ENCODE results near the gene SCGB3A2. TPM values are rescaled to one million over a fixed set of nuclear protein-coding genes. Genes with fewer than 3 reads are reported as not detected.

The SCGB3A2 gene, protein sequence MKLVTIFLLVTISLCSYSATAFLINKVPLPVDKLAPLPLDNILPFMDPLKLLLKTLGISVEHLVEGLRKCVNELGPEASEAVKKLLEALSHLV
- total RNA-seq = 0.85 TPM in 1 of 2 replicates, not detected in the other

DNA sequence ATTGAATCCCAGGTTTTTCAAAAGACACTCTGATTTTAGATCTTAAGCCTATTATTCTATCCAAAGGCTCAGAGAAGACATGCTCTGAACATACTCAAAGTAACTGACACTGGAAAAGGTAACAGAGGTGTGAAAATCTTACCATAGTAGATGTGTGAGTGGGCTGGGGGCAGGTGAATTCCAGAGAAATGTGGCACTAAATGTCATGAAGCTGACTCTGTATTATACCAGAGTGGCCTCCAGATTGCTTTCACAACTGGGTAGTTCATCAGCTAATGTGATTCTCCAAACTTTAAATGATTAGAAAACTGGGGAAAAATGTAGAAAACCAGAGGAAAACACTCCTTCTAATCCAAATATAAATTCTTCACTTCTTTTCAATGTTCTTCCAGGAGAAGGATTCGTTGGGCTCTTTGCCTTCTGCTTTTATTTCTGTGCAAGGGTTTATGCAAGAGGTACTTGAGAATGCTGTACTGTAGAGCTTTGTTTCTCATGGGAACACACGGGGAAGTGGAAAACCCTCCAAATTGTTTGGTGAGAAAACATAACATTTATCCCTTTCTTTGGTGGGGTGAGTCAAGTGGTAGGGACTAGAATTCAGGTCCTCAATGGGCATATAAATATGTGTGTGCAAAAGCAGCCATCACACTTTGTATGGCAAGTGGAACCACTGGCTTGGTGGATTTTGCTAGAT lies at the start of gene SCGB3A2:
TSS of gene SCGB3A2 (plus strand) at position 646 of the 694 bp plus-strand sequence. CDS start 93 bp downstream, outside the sequence.

DNA sequence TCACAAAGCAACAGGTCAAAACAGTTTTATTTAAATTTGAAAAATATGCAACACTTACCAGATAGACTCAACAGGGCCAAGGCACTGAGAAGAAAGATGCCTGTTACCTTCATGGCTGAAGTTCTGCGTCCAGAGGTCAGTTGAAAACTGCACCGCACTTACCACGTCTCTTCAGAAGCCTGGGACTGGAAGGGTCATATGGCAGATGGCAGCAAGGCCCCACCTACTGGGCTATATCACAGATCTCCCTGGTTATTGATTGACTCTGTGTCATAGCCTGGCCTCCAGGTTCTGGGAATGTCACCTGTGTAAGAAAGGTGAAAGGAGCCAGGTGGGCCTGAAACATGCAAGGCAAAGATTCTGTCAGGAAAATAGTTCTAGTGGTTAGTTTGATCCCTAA lies 47.0 kb upstream of the SCGB3A2 start, which contains the start of gene SPINK1:
TSS of gene SPINK1 (minus strand) at position 207 of the 400 bp plus-strand sequence. CDS start at position 113, 94 bp downstream.

DNA sequence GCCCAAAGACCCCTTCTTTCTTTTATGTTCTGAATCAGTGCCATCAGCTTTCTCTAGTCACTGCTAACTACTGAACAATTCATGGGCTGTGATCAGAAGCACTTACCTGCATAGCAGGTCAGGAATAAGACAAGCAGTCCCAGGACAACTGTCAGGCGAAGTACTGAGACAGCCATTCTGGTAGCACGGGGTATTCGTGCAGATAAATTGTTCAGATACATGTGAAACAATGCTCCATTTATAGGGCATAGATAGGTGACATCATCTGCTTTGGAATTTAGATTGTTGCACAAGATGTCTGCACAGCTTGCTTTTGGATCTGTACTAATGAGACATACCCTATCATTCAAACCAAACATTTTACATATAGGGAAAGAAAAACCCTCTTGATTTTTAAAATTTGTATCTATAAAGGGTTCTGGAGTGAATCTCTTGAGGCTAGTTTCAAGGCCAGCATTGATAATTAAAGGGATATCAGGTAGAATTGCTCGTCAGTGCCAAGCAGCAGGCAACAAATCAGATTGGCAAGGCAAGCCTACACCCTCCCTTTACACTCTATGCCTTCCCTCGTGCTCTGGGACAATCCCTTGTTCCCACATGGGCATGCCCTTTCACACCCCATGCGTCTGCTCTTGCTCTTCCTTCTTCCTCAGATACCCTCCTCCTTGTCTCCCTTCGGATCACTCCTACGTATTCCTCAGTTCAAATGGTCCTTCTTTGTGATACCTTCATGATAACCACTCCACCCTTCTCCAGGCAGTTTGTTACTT lies 28.0 kb downstream of the SCGB3A2 start, which contains the start of gene C5orf46:
TSS of gene C5orf46 (minus strand) at position 213 of the 770 bp plus-strand sequence. CDS start at position 176, 37 bp downstream.

Other genes starting within 250 kb of the SCGB3A2 start
- under 0.01 TPM in 2 replicates for gene JAKMIP2, start 96.0 kb upstream of the SCGB3A2 start, total RNA-seq
- gene SPINK1, start 47.0 kb upstream of the SCGB3A2 start, total RNA-seq = 0.56 TPM in 1 of 2 replicates, not detected in the other
- 5.9 and 25.1 TPM in 2 replicates for gene C5orf46, start 27.8 kb downstream of the SCGB3A2 start, total RNA-seq
- gene SPINK5, start 185.3 kb downstream of the SCGB3A2 start, total RNA-seq = not detected in 2 replicates

Data from regular cardiac myocyte (primary cell).